Measurements from ENCODE around the gene DECR2. TPM values are rescaled to one million over a fixed set of nuclear protein-coding genes. Genes with fewer than 3 reads are reported as not detected.

DECR2 gene
- total and polyA plus RNA-seq, 9 of the 15 experiments (the other 6 are each of a cell fraction or from before 2014, with no cell fraction given): 1.0 to 31.9 (median 10.3) TPM

DNA sequence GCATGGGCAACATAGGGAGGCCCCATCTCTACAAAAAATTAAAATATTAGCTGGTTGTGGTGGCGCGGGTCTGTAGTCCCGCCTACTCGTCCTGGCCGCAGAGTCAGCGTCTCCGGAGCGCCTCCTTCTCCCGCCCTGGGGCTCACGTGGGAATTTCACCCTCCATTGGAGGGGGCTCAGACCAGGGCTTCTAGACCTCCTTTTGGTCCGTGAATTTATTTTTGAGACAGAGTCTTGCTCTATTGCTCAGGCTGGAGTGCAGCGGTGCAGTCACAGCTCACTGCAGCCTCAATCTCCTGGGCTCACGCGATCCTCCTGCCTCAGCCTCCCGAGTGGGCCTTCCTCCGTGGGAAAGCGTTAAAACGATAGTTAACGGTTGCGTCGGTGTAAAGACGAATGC lies 5.1 kb upstream of the DECR2 start (continued):
- TF ChIP-seq, protein P1, sequence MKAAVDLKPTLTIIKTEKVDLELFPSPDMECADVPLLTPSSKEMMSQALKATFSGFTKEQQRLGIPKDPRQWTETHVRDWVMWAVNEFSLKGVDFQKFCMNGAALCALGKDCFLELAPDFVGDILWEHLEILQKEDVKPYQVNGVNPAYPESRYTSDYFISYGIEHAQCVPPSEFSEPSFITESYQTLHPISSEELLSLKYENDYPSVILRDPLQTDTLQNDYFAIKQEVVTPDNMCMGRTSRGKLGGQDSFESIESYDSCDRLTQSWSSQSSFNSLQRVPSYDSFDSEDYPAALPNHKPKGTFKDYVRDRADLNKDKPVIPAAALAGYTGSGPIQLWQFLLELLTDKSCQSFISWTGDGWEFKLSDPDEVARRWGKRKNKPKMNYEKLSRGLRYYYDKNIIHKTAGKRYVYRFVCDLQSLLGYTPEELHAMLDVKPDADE (conservative IDR thresholded peaks at IDR 0.05; ENCODE audit: control insufficient read depth, low read depth, low read length): no peak
- TF ChIP-seq, protein P2, sequence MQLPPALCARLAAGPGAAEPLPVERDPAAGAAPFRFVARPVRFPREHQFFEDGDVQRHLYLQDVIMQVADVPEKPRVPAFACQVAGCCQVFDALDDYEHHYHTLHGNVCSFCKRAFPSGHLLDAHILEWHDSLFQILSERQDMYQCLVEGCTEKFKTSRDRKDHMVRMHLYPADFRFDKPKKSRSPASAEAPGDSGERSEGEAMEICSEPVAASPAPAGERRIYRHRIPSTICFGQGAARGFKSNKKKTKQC (CRISPR knock-in tag; IDR thresholded peaks at IDR 0.05): no peak
- TF ChIP-seq, protein P3, sequence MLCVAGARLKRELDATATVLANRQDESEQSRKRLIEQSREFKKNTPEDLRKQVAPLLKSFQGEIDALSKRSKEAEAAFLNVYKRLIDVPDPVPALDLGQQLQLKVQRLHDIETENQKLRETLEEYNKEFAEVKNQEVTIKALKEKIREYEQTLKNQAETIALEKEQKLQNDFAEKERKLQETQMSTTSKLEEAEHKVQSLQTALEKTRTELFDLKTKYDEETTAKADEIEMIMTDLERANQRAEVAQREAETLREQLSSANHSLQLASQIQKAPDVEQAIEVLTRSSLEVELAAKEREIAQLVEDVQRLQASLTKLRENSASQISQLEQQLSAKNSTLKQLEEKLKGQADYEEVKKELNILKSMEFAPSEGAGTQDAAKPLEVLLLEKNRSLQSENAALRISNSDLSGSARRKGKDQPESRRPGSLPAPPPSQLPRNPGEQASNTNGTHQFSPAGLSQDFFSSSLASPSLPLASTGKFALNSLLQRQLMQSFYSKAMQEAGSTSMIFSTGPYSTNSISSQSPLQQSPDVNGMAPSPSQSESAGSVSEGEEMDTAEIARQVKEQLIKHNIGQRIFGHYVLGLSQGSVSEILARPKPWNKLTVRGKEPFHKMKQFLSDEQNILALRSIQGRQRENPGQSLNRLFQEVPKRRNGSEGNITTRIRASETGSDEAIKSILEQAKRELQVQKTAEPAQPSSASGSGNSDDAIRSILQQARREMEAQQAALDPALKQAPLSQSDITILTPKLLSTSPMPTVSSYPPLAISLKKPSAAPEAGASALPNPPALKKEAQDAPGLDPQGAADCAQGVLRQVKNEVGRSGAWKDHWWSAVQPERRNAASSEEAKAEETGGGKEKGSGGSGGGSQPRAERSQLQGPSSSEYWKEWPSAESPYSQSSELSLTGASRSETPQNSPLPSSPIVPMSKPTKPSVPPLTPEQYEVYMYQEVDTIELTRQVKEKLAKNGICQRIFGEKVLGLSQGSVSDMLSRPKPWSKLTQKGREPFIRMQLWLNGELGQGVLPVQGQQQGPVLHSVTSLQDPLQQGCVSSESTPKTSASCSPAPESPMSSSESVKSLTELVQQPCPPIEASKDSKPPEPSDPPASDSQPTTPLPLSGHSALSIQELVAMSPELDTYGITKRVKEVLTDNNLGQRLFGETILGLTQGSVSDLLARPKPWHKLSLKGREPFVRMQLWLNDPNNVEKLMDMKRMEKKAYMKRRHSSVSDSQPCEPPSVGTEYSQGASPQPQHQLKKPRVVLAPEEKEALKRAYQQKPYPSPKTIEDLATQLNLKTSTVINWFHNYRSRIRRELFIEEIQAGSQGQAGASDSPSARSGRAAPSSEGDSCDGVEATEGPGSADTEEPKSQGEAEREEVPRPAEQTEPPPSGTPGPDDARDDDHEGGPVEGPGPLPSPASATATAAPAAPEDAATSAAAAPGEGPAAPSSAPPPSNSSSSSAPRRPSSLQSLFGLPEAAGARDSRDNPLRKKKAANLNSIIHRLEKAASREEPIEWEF (CRISPR knock-in tag; IDR thresholded peaks at IDR 0.05): no peak
- TF ChIP-seq GATAD2A (IDR thresholded peaks at IDR 0.05): peak; percentile 72; the same call in 1 of the 2 replicates
- peak; percentile 84 for TF ChIP-seq NFRKB (IDR thresholded peaks at IDR 0.05; ENCODE audit: low read depth)
- no peak for TF ChIP-seq ESRRB (CRISPR knock-in tag; IDR thresholded peaks at IDR 0.05; ENCODE audit: borderline replicate concordance)
- TF ChIP-seq ZC3H4 (CRISPR knock-in tag; IDR thresholded peaks at IDR 0.05; ENCODE audit: borderline replicate concordance): no peak
- no peak for TF ChIP-seq PTTG1 (tag; IDR thresholded peaks at IDR 0.05; ENCODE audit: low read depth)
- TF ChIP-seq ZKSCAN3 (CRISPR knock-in tag; IDR thresholded peaks at IDR 0.05): no peak
- TF ChIP-seq CXXC5 (CRISPR knock-in tag; IDR thresholded peaks at IDR 0.05): no peak; the same call in none of the 2 replicates
- TF ChIP-seq, protein P4, sequence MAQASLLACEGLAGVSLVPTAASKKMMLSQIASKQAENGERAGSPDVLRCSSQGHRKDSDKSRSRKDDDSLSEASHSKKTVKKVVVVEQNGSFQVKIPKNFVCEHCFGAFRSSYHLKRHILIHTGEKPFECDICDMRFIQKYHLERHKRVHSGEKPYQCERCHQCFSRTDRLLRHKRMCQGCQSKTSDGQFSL (CRISPR knock-in tag; IDR thresholded peaks at IDR 0.05): 0 out of 2 replicates have a peak, but pooled peaks have one; percentile 22
- TF ChIP-seq, protein P4 (tag; IDR thresholded peaks at IDR 0.05): no peak
- TF ChIP-seq SMAD1 (IDR thresholded peaks at IDR 0.05; ENCODE audit: low read depth, low read length, partially characterized antibody): no peak
- TF ChIP-seq, protein P5, sequence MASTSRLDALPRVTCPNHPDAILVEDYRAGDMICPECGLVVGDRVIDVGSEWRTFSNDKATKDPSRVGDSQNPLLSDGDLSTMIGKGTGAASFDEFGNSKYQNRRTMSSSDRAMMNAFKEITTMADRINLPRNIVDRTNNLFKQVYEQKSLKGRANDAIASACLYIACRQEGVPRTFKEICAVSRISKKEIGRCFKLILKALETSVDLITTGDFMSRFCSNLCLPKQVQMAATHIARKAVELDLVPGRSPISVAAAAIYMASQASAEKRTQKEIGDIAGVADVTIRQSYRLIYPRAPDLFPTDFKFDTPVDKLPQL (IDR thresholded peaks at IDR 0.05; ENCODE audit: extremely low read depth, insufficient read length): no peak
- TF ChIP-seq, protein P6, sequence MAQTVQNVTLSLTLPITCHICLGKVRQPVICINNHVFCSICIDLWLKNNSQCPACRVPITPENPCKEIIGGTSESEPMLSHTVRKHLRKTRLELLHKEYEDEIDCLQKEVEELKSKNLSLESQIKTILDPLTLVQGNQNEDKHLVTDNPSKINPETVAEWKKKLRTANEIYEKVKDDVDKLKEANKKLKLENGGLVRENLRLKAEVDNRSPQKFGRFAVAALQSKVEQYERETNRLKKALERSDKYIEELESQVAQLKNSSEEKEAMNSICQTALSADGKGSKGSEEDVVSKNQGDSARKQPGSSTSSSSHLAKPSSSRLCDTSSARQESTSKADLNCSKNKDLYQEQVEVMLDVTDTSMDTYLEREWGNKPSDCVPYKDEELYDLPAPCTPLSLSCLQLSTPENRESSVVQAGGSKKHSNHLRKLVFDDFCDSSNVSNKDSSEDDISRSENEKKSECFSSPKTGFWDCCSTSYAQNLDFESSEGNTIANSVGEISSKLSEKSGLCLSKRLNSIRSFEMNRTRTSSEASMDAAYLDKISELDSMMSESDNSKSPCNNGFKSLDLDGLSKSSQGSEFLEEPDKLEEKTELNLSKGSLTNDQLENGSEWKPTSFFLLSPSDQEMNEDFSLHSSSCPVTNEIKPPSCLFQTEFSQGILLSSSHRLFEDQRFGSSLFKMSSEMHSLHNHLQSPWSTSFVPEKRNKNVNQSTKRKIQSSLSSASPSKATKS (CRISPR knock-in tag; IDR thresholded peaks at IDR 0.05): no peak

Measured in K562 (cell line).